NCI-H2227 (cell line): ENCODE measurements around the gene BOD1.

Experiments
- DNase-seq: peaks from one replicate; lab custom pipeline; 2025; ENCODE audit not compliant: unreplicated experiment; lab: John Stamatoyannopoulos, UW

The BOD1 gene

GRCh38 chr5:173616577-173617118 lies at the start of gene BOD1:
Gene BOD1 (minus strand): TSS chr5:173616650. CDS start chr5:173616436, 214 bp downstream.
- peak; percentile 96 for DNase-seq

GRCh38 chr5:173665326-173665725 lies 48.9 kb upstream of the BOD1 start:
- DNase-seq, result no peak

GRCh38 chr5:173664154-173664526 lies 47.7 kb upstream of the BOD1 start:
- peak; percentile 44 for DNase-seq

GRCh38 chr5:173663352-173664153 lies 47.1 kb upstream of the BOD1 start:
- no peak for DNase-seq

GRCh38 chr5:173662581-173663351 lies 46.3 kb upstream of the BOD1 start:
- DNase-seq, result no peak

- no peak for DNase-seq
These were observed 44.2 kb upstream of the BOD1 start for GRCh38 chr5:173660481-173661280.

GRCh38 chr5:173659423-173659822 lies 43.0 kb upstream of the BOD1 start:
- DNase-seq, result no peak

GRCh38 chr5:173657741-173658356 lies 41.4 kb upstream of the BOD1 start:
- no peak for DNase-seq

GRCh38 chr5:173655196-173655797 lies 38.8 kb upstream of the BOD1 start:
- no peak for DNase-seq

- DNase-seq, result no peak
These were observed 37.5 kb upstream of the BOD1 start for GRCh38 chr5:173653822-173654523.

GRCh38 chr5:173648308-173648866 lies 31.9 kb upstream of the BOD1 start:
- no peak for DNase-seq

GRCh38 chr5:173646692-173647091 lies 30.2 kb upstream of the BOD1 start:
- no peak for DNase-seq

- no peak for DNase-seq
These were observed 29.6 kb upstream of the BOD1 start for GRCh38 chr5:173645890-173646574.

- DNase-seq, result no peak
These were observed 29.0 kb upstream of the BOD1 start for GRCh38 chr5:173645437-173645807.

- no peak for DNase-seq
These were observed 28.4 kb upstream of the BOD1 start for GRCh38 chr5:173644673-173645436.

- peak; percentile 83 for DNase-seq
These were observed 27.5 kb upstream of the BOD1 start for GRCh38 chr5:173643964-173644363.

- DNase-seq, result no peak
These were observed 26.5 kb upstream of the BOD1 start for GRCh38 chr5:173642895-173643481.
